ENCODE results near the gene LRRD1. TPM values are rescaled to one million over a fixed set of nuclear protein-coding genes. Genes with fewer than 3 reads are reported as not detected.
A peak's percentile ranks its signal among the peaks of the same experiment; 100 is the strongest.

The LRRD1 gene
- total and polyA plus RNA-seq, 2 of the 4 experiments (the other 2 are of a cell fraction), result under 0.01 to 0.02 TPM

DNA sequence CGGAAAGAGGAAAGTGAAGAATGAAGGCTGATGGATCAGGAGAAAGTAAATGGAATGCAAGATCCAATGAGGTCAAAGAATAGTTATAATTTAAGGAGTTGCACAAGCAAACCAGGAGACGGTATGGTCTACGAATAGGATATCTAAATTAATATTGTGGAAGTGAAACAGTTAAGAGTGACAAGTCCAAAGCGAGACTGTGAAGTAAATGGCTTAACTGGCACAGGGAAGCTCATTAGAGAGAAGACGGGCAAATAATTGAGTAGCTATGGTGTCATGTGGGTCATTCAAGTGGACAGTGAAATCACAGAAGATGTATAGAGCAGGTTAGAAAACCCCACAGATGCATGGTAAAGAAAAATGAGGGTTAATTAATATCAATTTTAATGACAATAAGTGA lies 47.8 kb downstream of the LRRD1 start:
- no peak overlapping the region for H2BK15ac ChIP-seq (ENCODE audit: low read depth, low read length)
- H3K18ac ChIP-seq (ENCODE audit: low read depth, low read length), result no peak overlapping the region
- peaks cover 8% of the 10 kb centered on the region; the same call in 1 of the 2 replicates for H3K36me3 ChIP-seq (ENCODE audit: control insufficient read depth, insufficient read depth, low read length)
- H3K27ac ChIP-seq (ENCODE audit: insufficient read depth, low read length), result no peak overlapping the region
- CTCF ChIA-PET, result no interaction called here
- H3K27me3 ChIP-seq (ENCODE audit: control insufficient read depth, insufficient read depth, low read length), result no peaks in the 10 kb centered on the region
- no peak overlapping the region for H3K23ac ChIP-seq (ENCODE audit: low read depth, low read length)
- peaks cover 5% of the 10 kb centered on the region; the same call in 1 of the 2 replicates for H4K20me1 ChIP-seq (ENCODE audit: insufficient read depth, low read length)
- H3K4me1 ChIP-seq (ENCODE audit: control insufficient read depth, insufficient read depth, low read length), result no peaks in the 10 kb centered on the region
- H3K56ac ChIP-seq (ENCODE audit: extremely low read depth, insufficient read depth, low read length), result no peak overlapping the region
- WGBS, 2 experiments (ENCODE audit: extremely low coverage in 2 of 2, insufficient read length in 1 of 2), result 90% methylated on average over 4 of the region's 5 CpGs; no CpG with 5 or more reads in 1 of the 2 experiments
- no peak overlapping the region for H3K9ac ChIP-seq (ENCODE audit: low read depth, low read length)
- H3K4ac ChIP-seq (ENCODE audit: low read depth, low read length), result no peak overlapping the region
- H3K4me3 ChIP-seq (ENCODE audit: insufficient read depth, low read depth, low read length), result no peak overlapping the region
- H2AFZ ChIP-seq (replicated peaks; ENCODE audit: low read length, poor library complexity), result no peak overlapping the region
- no peak overlapping the region for H4K8ac ChIP-seq (ENCODE audit: low read depth in 2 of 2, low read length in 2 of 2)
- ATAC-seq (ENCODE audit: low read depth) (no peak), DNase-seq (no peak)
- H3K79me1 ChIP-seq (ENCODE audit: low read depth in 1 of 2, low read length in 2 of 2), result peaks cover 6 to 35% of the 10 kb centered on the region in 2 experiments
- H3K4me2 ChIP-seq (ENCODE audit: low read depth, low read length), result no peak overlapping the region
- no peak overlapping the region for H2BK5ac ChIP-seq (ENCODE audit: low read depth, low read length, poor library complexity, severe bottlenecking)
- no peak overlapping the region for H2BK20ac ChIP-seq (ENCODE audit: low read depth, low read length)
- H2BK120ac ChIP-seq (ENCODE audit: low read depth, low read length), result no peak overlapping the region
- H3K9me3 ChIP-seq (ENCODE audit: control insufficient read depth, insufficient read depth, low read length), result no peaks in the 10 kb centered on the region
- H4K91ac ChIP-seq (ENCODE audit: insufficient read depth, low read depth, low read length), result no peak overlapping the region
- no peak overlapping the region for H3K14ac ChIP-seq (replicated peaks; ENCODE audit: low read depth, low read length)
- TSS peak; percentile 9 for BruUV-seq (replicated peaks)
- intact Hi-C loops (cut with micrococcal nuclease) (loop anchor here (5.0 to 10.0 kb wide), 2 partner anchors 81 to 246 kb away; partner anchors contain the start of gene MTERF1), dilution Hi-C loops (cut with HindIII; ENCODE audit: low sequenced_read_pairs, unreplicated experiment) (no loop called here), in situ Hi-C loops (cut with MboI; ENCODE audit: low sequenced_read_pairs) (no loop called here)
- H4K5ac ChIP-seq (ENCODE audit: low read depth, low read length), result no peak overlapping the region
- no peak overlapping the region for H2AK5ac ChIP-seq (ENCODE audit: low read depth, low read length)
- H3K9me1 ChIP-seq (ENCODE audit: insufficient read depth, low read length), result no peaks in the 10 kb centered on the region
- H2AK9ac ChIP-seq (replicated peaks; ENCODE audit: low read depth, low read length, poor library complexity), result no peak overlapping the region
- no peak for TF ChIP-seq NFE2L2 (IDR thresholded peaks at IDR 0.05; ENCODE audit: low read depth, low read length)
- no peak for TF ChIP-seq SMC3 (IDR thresholded peaks at IDR 0.05; ENCODE audit: low read depth, low read length)
- TF ChIP-seq CEBPB (IDR thresholded peaks at IDR 0.05; ENCODE audit: low read depth, low read length), result no peak
- TF ChIP-seq RFX5 (IDR thresholded peaks at IDR 0.05; ENCODE audit: low read depth, low read length), result no peak
- TF ChIP-seq, protein P1, sequence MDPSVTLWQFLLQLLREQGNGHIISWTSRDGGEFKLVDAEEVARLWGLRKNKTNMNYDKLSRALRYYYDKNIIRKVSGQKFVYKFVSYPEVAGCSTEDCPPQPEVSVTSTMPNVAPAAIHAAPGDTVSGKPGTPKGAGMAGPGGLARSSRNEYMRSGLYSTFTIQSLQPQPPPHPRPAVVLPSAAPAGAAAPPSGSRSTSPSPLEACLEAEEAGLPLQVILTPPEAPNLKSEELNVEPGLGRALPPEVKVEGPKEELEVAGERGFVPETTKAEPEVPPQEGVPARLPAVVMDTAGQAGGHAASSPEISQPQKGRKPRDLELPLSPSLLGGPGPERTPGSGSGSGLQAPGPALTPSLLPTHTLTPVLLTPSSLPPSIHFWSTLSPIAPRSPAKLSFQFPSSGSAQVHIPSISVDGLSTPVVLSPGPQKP (IDR thresholded peaks at IDR 0.05; ENCODE audit: borderline replicate concordance, low read depth, low read length), result no peak
- POLR2A ChIA-PET (ENCODE audit: unreplicated experiment), result interaction anchor here (0.6 kb wide), 1 partner anchor 31 kb away, joined by 3 read pairs; no protein-coding TSS in a partner anchor
